ENCODE results near the gene RPL10A. TPM values are rescaled to one million over a fixed set of nuclear protein-coding genes. Genes with fewer than 3 reads are reported as not detected.

The RPL10A gene
- total RNA-seq, 1 experiment from 2014 or later = 1,082 TPM

- ChIA-PET CTCF (interaction anchor here (0.7 to 1.3 kb wide), 3 partner anchors 26 to 82 kb away, joined by 3 read pairs; partner anchors contain the start of gene RPL10A), POLR2A (interaction anchor here (0.5 to 2.6 kb wide), 5 partner anchors 10 to 179 kb away, joined by 3 to 23 read pairs (median 5); no protein-coding TSS in a partner anchor)
- Mint-ChIP-seq H3K27ac (ENCODE audit: unreplicated experiment) (peak within 1 kb of the TSS; percentile 84), H3K27me3 (ENCODE audit: insufficient read depth, unreplicated experiment) (no peaks in the 10 kb centered on the region), H3K9me3 (ENCODE audit: unreplicated experiment) (no peaks in the 10 kb centered on the region), H3K36me3 (ENCODE audit: insufficient read depth, unreplicated experiment) (peaks cover 7% of the 10 kb centered on the region), H3K4me3 (ENCODE audit: unreplicated experiment) (peak within 1 kb of the TSS; percentile 90), H3K4me1 (ENCODE audit: low read depth, unreplicated experiment) (peaks cover 19% of the 10 kb centered on the region)
- Histone ChIP-seq H3K4me3 (ENCODE audit: low read depth, low read length) (peak within 1 kb of the TSS; percentile 91), H3K9me3 (no peaks in the 10 kb centered on the region), H3K4me1 (peaks cover 49% of the 10 kb centered on the region), H3K36me3 (ENCODE audit: control insufficient read depth, insufficient read depth, low read length) (no peaks in the 10 kb centered on the region; the same call in 1 of the 2 replicates), H3K27me3 (replicated peaks; ENCODE audit: control insufficient read depth, insufficient read depth, low read length) (no peaks in the 10 kb centered on the region)
- no TSS peak for BruUV-seq (replicated peaks)
- intact Hi-C loops (cut with micrococcal nuclease; ENCODE audit: unreplicated experiment) = loop anchor here (1.0 kb wide), 1 partner anchor 11 kb away; no protein-coding TSS in a partner anchor
- no peak for TF ChIP-seq CTCF (IDR thresholded peaks at IDR 0.05; ENCODE audit: insufficient read depth in 1 of 2, low read depth in 1 of 2, low read length in 1 of 2, severe bottlenecking in 1 of 2, unreplicated experiment in 1 of 2)
- peak; percentile 88 to 89 for DNase-seq
Observed at GRCh38 chr6:35496841-35497570, 28.8 kb downstream of the RPL10A start, which contains the start of gene TEAD3. Gene TEAD3, minus strand, starts transcription at chr6:35497079.

DNA sequence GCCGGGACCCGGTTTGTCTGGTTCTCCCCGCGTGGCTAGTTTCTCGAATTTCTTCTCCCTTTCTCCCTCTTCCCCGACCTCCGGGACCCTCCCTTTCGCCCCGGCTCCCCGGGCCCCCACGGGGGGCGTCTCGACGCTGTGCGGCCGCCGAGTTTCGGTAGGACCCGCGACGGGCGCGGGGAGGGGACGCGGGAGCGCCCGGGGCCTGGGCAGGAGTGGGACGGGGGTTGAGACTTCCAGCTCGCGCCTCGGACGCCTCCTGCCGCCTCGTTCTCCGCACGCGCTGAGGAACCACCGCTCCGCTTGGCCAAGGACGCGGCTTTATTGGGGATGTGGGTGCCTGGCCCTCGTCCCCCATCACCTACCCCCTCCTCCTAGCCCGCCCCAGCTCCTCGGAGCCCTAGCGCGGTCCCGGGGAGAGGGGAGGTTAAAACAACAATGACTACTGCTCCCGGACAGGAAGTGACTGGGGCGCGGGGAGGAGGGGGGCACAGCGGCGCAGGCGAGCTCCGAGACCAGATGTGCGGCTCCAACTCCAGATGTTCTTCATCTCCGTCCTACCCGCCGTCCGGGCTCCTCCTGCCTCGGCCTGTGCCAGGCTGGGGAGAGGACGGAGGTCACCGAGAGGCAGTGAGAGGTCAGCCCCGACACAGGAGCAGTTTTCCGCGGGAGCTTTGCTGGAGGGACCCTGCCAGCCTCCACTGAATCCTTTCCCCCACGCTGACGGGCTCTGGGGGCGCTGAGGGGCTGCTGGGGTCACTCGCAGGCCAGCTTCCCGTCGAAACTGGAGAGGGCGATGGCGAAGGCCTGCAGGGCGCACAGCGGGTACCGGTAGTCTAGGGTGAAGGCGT lies 29.6 kb downstream of the RPL10A start:
- Histone ChIP-seq H3K36me3 (ENCODE audit: control insufficient read depth, insufficient read depth, low read length) (no peaks in the 10 kb centered on the region; the same call in 1 of the 2 replicates), H3K9me3 (no peaks in the 10 kb centered on the region), H3K4me1 (peaks cover 41% of the 10 kb centered on the region), H3K4me3 (ENCODE audit: low read depth, low read length) (peak overlapping the region; percentile 91), H3K27me3 (replicated peaks; ENCODE audit: control insufficient read depth, insufficient read depth, low read length) (no peaks in the 10 kb centered on the region)
- Mint-ChIP-seq H3K36me3 (ENCODE audit: insufficient read depth, unreplicated experiment) (peaks cover 7% of the 10 kb centered on the region), H3K9me3 (ENCODE audit: unreplicated experiment) (no peaks in the 10 kb centered on the region), H3K27ac (ENCODE audit: unreplicated experiment) (peak overlapping the region; percentile 84), H3K4me3 (ENCODE audit: unreplicated experiment) (peak overlapping the region; percentile 90), H3K27me3 (ENCODE audit: insufficient read depth, unreplicated experiment) (no peaks in the 10 kb centered on the region), H3K4me1 (ENCODE audit: low read depth, unreplicated experiment) (peaks cover 13% of the 10 kb centered on the region)
- POLR2A ChIA-PET = interaction anchor here (0.6 to 2.6 kb wide), 4 partner anchors 11 to 179 kb away, joined by 4 to 23 read pairs (median 12); no protein-coding TSS in a partner anchor
- TF ChIP-seq CTCF (IDR thresholded peaks at IDR 0.05; ENCODE audit: insufficient read depth in 1 of 2, low read depth in 1 of 2, low read length in 1 of 2, severe bottlenecking in 1 of 2, unreplicated experiment in 1 of 2) = no peak
- CTCF ChIA-PET = interaction anchor here (0.7 kb wide), 1 partner anchor 25 kb away, joined by 3 read pairs; no protein-coding TSS in a partner anchor
- BruUV-seq (replicated peaks) = no TSS peak
- peak; percentile 62 to 69 for DNase-seq
- intact Hi-C loops (cut with micrococcal nuclease; ENCODE audit: unreplicated experiment) = loop anchor here (1.0 kb wide), 1 partner anchor 11 kb away; no protein-coding TSS in a partner anchor

Measured in Caco-2 (cell line).